SK-MEL-5 (cell line): Measurements from ENCODE around the gene CCDC201. TPM values are rescaled to one million over a fixed set of nuclear protein-coding genes. Genes with fewer than 3 reads are reported as not detected.

ENCODE experiments used
- small RNA-seq, 2 experiments: library from RNA; depleted of rRNA; stranded (forward); fragments of <200 nt; gene quantifications; one replicate each; pipeline ENCODE3, GENCODE V24; 2014
- total RNA-seq: library from RNA; depleted of rRNA; stranded (reverse); fragments of >200 nt; shearing (Covaris generic); gene quantifications from 2 replicates; pipeline ENCODE4 v1.2.3, GENCODE V29; 2014; rRNA removed

Gene CCDC201
- total RNA-seq, 1 experiment from 2014 or later, result not detected

Small RNAs within 50 kb of the gene (small RNA-seq; reads per million reads assigned to genes)
- gene RNU6-326P, result 0 reads per million in 2 experiments

Other genes starting within 250 kb of the CCDC201 start
- not detected in 2 replicates for gene IGFBP1, start 15.4 kb upstream of the CCDC201 start, total RNA-seq
- 45.4 and 46.4 TPM in 2 replicates for gene IGFBP3, start 48.2 kb upstream of the CCDC201 start, total RNA-seq